ENCODE results near the gene OR1L6. TPM values are rescaled to one million over a fixed set of nuclear protein-coding genes. Genes with fewer than 3 reads are reported as not detected.

Gene OR1L6
- polyA plus RNA-seq (2012; rRNA removed): not detected in 2 replicates
- polyA plus RNA-seq (2012; cell fraction: cytosol; rRNA removed): not detected in 2 replicates
- polyA plus RNA-seq (2012; cell fraction: nucleus; rRNA removed): not detected in 2 replicates

GRCh38 chr9:122742003-122742402 lies at the start of gene OR1L6:
OR1L6 (plus strand) TSS chr9:122742303; CDS start chr9:122749848, 7,545 bp downstream.
- POLR2A ChIA-PET: no interaction called here
- no peak for DNase-seq
- H3K4me3 ChIP-seq (ENCODE audit: low read depth in 2 of 2, low read length in 1 of 2): no peak within 1 kb of the TSS
- H3K79me2 ChIP-seq (ENCODE audit: insufficient read depth): no peaks in the 10 kb centered on the region
- TF ChIP-seq RAD21 (IDR thresholded peaks at IDR 0.05; ENCODE audit: low read length): no peak
- no peak for TF ChIP-seq TCF12 (IDR thresholded peaks at IDR 0.05)
- no peak for TF ChIP-seq MEF2A (IDR thresholded peaks at IDR 0.05; ENCODE audit: borderline replicate concordance, low read depth)
- no peak for TF ChIP-seq POLR2AphosphoS5 (IDR thresholded peaks at IDR 0.05; ENCODE audit: low read depth, low read length)
- TF ChIP-seq YY1 (IDR thresholded peaks at IDR 0.05; ENCODE audit: low read depth): no peak
- no peaks in the 10 kb centered on the region for H3K27me3 ChIP-seq (ENCODE audit: insufficient read depth)
- no peak within 1 kb of the TSS for H3K4me2 ChIP-seq
- H3K9me2 ChIP-seq: no peaks in the 10 kb centered on the region
- CTCF ChIA-PET: interaction anchor here (1.2 kb wide), 1 partner anchor 243 kb away, joined by 4 read pairs; no protein-coding TSS in a partner anchor
- WGBS (ENCODE audit: low lambda C conversion rate): 3% methylated on average over 6 of the region's 6 CpGs
- H3K9me3 ChIP-seq: no peaks in the 10 kb centered on the region
- H2AFZ ChIP-seq (ENCODE audit: low read depth): no peak within 1 kb of the TSS
- H3K27ac ChIP-seq (ENCODE audit: low read depth in 2 of 2, low read length in 1 of 2): no peak within 1 kb of the TSS
- no peak within 1 kb of the TSS for H3K9ac ChIP-seq
- no peaks in the 10 kb centered on the region for H3K4me1 ChIP-seq (ENCODE audit: control insufficient read depth in 1 of 2, insufficient read depth in 2 of 2, low read depth in 1 of 2, low read length in 1 of 2)
- no peaks in the 10 kb centered on the region for H4K20me1 ChIP-seq (ENCODE audit: insufficient read depth)
- H3F3A ChIP-seq (replicated peaks; ENCODE audit: insufficient read depth): no peaks in the 10 kb centered on the region
- no peaks in the 10 kb centered on the region for H3K36me3 ChIP-seq (replicated peaks in 1 of 2; ENCODE audit: control insufficient read depth in 1 of 2, insufficient read depth in 2 of 2, low read length in 1 of 2)

GRCh38 chr9:122695696-122696095 lies 46.4 kb upstream of the OR1L6 start:
- Histone ChIP-seq H3K27me3 (ENCODE audit: insufficient read depth) (no peaks in the 10 kb centered on the region), H3K9me3 (0 out of 2 replicates have a peak, but pooled peaks cover 5% of the 10 kb centered on the region), H2AFZ (ENCODE audit: low read depth) (no peak overlapping the region), H4K20me1 (ENCODE audit: insufficient read depth) (no peaks in the 10 kb centered on the region), H3F3A (replicated peaks; ENCODE audit: insufficient read depth) (no peaks in the 10 kb centered on the region), H3K4me1 (ENCODE audit: control insufficient read depth in 1 of 2, insufficient read depth in 2 of 2, low read depth in 1 of 2, low read length in 1 of 2) (no peaks in the 10 kb centered on the region), H3K9ac (no peak overlapping the region), H3K27ac (ENCODE audit: low read depth in 2 of 2, low read length in 1 of 2) (no peak overlapping the region), H3K4me3 (ENCODE audit: low read depth in 2 of 2, low read length in 1 of 2) (no peak overlapping the region), H3K79me2 (ENCODE audit: insufficient read depth) (no peaks in the 10 kb centered on the region), H3K4me2 (no peak overlapping the region), H3K9me2 (no peaks in the 10 kb centered on the region), H3K36me3 (replicated peaks in 1 of 2; ENCODE audit: control insufficient read depth in 1 of 2, insufficient read depth in 2 of 2, low read length in 1 of 2) (no peaks in the 10 kb centered on the region)
- CTCF ChIA-PET: no interaction called here
- DNase-seq: no peak
- POLR2A ChIA-PET: no interaction called here
- TF ChIP-seq GABPA (IDR thresholded peaks at IDR 0.05; ENCODE audit: low read depth) (no peak), REST (IDR thresholded peaks at IDR 0.05; ENCODE audit: low read depth, low read length) (no peak), NRF1 (IDR thresholded peaks at IDR 0.05; ENCODE audit: low read depth, low read length) (no peak), NFIC (IDR thresholded peaks at IDR 0.05; ENCODE audit: borderline replicate concordance) (no peak), TCF12 (IDR thresholded peaks at IDR 0.05) (no peak), TAF1 (IDR thresholded peaks at IDR 0.05; ENCODE audit: borderline replicate concordance, low read depth, low read length) (no peak), MEF2A (IDR thresholded peaks at IDR 0.05; ENCODE audit: borderline replicate concordance, low read depth) (no peak), EZH2phosphoT487 (IDR thresholded peaks at IDR 0.05; ENCODE audit: borderline replicate concordance, low read depth) (no peak), MXI1 (IDR thresholded peaks at IDR 0.05; ENCODE audit: low read depth, low read length) (no peak), ELF1 (IDR thresholded peaks at IDR 0.05) (no peak), POLR2AphosphoS5 (IDR thresholded peaks at IDR 0.05; ENCODE audit: low read depth, low read length) (no peak), GATA2 (CRISPR knock-in tag; IDR thresholded peaks at IDR 0.05) (no peak), IRF3 (IDR thresholded peaks at IDR 0.05; ENCODE audit: low read depth, low read length) (no peak), RCOR1 (IDR thresholded peaks at IDR 0.05; ENCODE audit: low read length) (no peak), FOXM1 (IDR thresholded peaks at IDR 0.05; ENCODE audit: low read depth) (no peak), SIN3A (IDR thresholded peaks at IDR 0.05; ENCODE audit: borderline replicate concordance, low read depth, low read length) (no peak), RFX5 (IDR thresholded peaks at IDR 0.05; ENCODE audit: low read length) (no peak), YY1 (IDR thresholded peaks at IDR 0.05; ENCODE audit: low read depth) (no peak), TEAD4 (IDR thresholded peaks at IDR 0.05; ENCODE audit: borderline replicate concordance, insufficient read depth) (no peak), USF1 (IDR thresholded peaks at IDR 0.05; ENCODE audit: borderline replicate concordance, low read depth) (no peak)
- WGBS (ENCODE audit: low lambda C conversion rate): 84% methylated on average over 1 of the region's 1 CpG
